WERI-Rb-1 (cell line): ENCODE measurements around the gene CSNK1G2.

Source experiments
- DNase-seq: peaks from one replicate; pipeline ENCODE4 v3.0.0-alpha.2; 2020
- H3K27ac ChIP-seq: fragments of 250-450 bp; sonication (Bioruptor Pico); 2 replicates; pipeline ENCODE4 v1.5.1; 2020; ENCODE audit warnings: mild to moderate bottlenecking, moderate library complexity
- H3K27me3 ChIP-seq: fragments of 250-450 bp; sonication (Bioruptor Pico); 2 replicates; pipeline ENCODE4 v1.5.1; 2021; ENCODE audit warnings: mild to moderate bottlenecking, low read depth, moderate library complexity; ENCODE audit not compliant: insufficient read depth, severe bottlenecking
- H3K36me3 ChIP-seq: fragments of 250-450 bp; sonication (Bioruptor Pico); 2 replicates; pipeline ENCODE4 v1.5.1; 2020; ENCODE audit warnings: mild to moderate bottlenecking, moderate library complexity
- H3K4me3 ChIP-seq: 2 replicates; pipeline ENCODE4 v1.5.1; 2011; ENCODE audit warnings: low read depth, mild to moderate bottlenecking, control low read depth, low read length
- H3K9me3 ChIP-seq: fragments of 250-450 bp; sonication (Bioruptor Pico); 2 replicates; pipeline ENCODE4 v1.5.1; 2021; ENCODE audit warnings: mild to moderate bottlenecking, moderate library complexity; ENCODE audit not compliant: severe bottlenecking
- CTCF ChIP-seq: IDR thresholded peaks from 2 replicates; pipeline ENCODE4 v1.5.1; 2011; ENCODE audit warnings: low read depth, mild to moderate bottlenecking, control low read depth, inconsistent platforms, low read length

CSNK1G2 gene

GRCh38 chr19:1947651-1948209 is 6.8 kb downstream of the CSNK1G2 start:
- no peak for TF ChIP-seq CTCF
- no peak for DNase-seq
- Histone ChIP-seq H3K36me3 (peaks cover 27% of the 10 kb centered on the region), H3K4me3 (no peak overlapping the region), H3K27ac (no peak overlapping the region), H3K27me3 (no peaks in the 10 kb centered on the region), H3K9me3 (no peaks in the 10 kb centered on the region)

- no peak overlapping the region for H3K4me3 ChIP-seq
- H3K36me3 ChIP-seq = peaks cover 27% of the 10 kb centered on the region
- DNase-seq = no peak
- H3K9me3 ChIP-seq = no peaks in the 10 kb centered on the region
- no peaks in the 10 kb centered on the region for H3K27me3 ChIP-seq
- TF ChIP-seq CTCF = no peak
- no peak overlapping the region for H3K27ac ChIP-seq
Observed at GRCh38 chr19:1949304-1950101, 8.5 kb downstream of the CSNK1G2 start.

GRCh38 chr19:1950640-1951039 is 9.7 kb downstream of the CSNK1G2 start:
- Histone ChIP-seq H3K36me3 (peaks cover 27% of the 10 kb centered on the region), H3K27me3 (no peaks in the 10 kb centered on the region), H3K4me3 (no peak overlapping the region), H3K9me3 (no peaks in the 10 kb centered on the region), H3K27ac (no peak overlapping the region)
- no peak for TF ChIP-seq CTCF
- DNase-seq = no peak

- Histone ChIP-seq H3K27me3 (no peaks in the 10 kb centered on the region), H3K27ac (no peak overlapping the region), H3K4me3 (no peak overlapping the region), H3K36me3 (peaks cover 22% of the 10 kb centered on the region), H3K9me3 (no peaks in the 10 kb centered on the region)
- DNase-seq = no peak
- no peak for TF ChIP-seq CTCF
Observed at GRCh38 chr19:1952635-1953034, 11.7 kb downstream of the CSNK1G2 start.

GRCh38 chr19:1953037-1953436 is 12.1 kb downstream of the CSNK1G2 start:
- H3K4me3 ChIP-seq = no peak overlapping the region
- H3K9me3 ChIP-seq = no peaks in the 10 kb centered on the region
- no peaks in the 10 kb centered on the region for H3K27me3 ChIP-seq
- H3K36me3 ChIP-seq = peaks cover 22% of the 10 kb centered on the region
- no peak for TF ChIP-seq CTCF
- no peak overlapping the region for H3K27ac ChIP-seq
- DNase-seq = no peak
